OCI-LY7 (cell line): ENCODE data around the gene UBC. TPM values are rescaled to one million over a fixed set of nuclear protein-coding genes. Genes with fewer than 3 reads are reported as not detected.
"Not testable (repeated sequence)": the region's sequence is repeated elsewhere in the genome, so short reads cannot be mapped to it uniquely, and the experiment has no call there.

Source experiments
- BruUV-seq: library from RNA; stranded (reverse); fragments of 400-500 nt; replicated peaks from 2 replicates; lab custom pipeline; 2021; lab: Mats Ljungman, UMichigan
- CTCF ChIA-PET: fragments of 300-600 bp; sonication (Branson Sonifier 250); formaldehyde crosslinking; loops from one replicate; lab custom pipeline; 2022; ENCODE audit warnings: antibody characterized with exemption; ENCODE audit not compliant: unreplicated experiment; lab: Charles Lee
- POLR2A ChIA-PET: fragments of 300-600 bp; sonication (Branson Sonifier 250); formaldehyde crosslinking; loops from one replicate; lab custom pipeline; 2022; ENCODE audit warnings: antibody characterized with exemption; lab: Charles Lee
- DNase-seq: peaks from one replicate; pipeline ENCODE4 v3.0.0-alpha.2; 2015; ENCODE audit warnings: low spot score
- H2AFZ ChIP-seq: fragments of 200-600 bp; sonication (generic), shearing (Covaris generic); 2 replicates; pipeline ENCODE4 v1.6.1; 2014; ENCODE audit warnings: mild to moderate bottlenecking, antibody characterized with exemption, low read length, moderate library complexity
- H3K27ac ChIP-seq: fragments of 200-600 bp; sonication (generic); 2 replicates; pipeline ENCODE4 v1.5.1; 2014; ENCODE audit warnings: mixed run types, low read depth, mild to moderate bottlenecking, moderate library complexity, low read length, inconsistent platforms; ENCODE audit not compliant: poor library complexity, severe bottlenecking
- H3K36me3 ChIP-seq: fragments of 200-600 bp; sonication (generic); 2 replicates; pipeline ENCODE4 v1.6.1; 2014; ENCODE audit warnings: mild to moderate bottlenecking, antibody characterized with exemption, low read length, moderate library complexity, mixed read lengths; ENCODE audit not compliant: insufficient read depth
- H3K4me1 ChIP-seq: fragments of 200-600 bp; sonication (generic); 2 replicates; pipeline ENCODE4 v1.5.1; 2014; ENCODE audit warnings: mild to moderate bottlenecking, low read length; ENCODE audit not compliant: insufficient read depth, poor library complexity, severe bottlenecking
- H3K4me2 ChIP-seq: fragments of 200-600 bp; sonication (generic); 2 replicates; pipeline ENCODE4 v1.6.1; 2014; ENCODE audit warnings: mild to moderate bottlenecking, low read length
- H3K4me3 ChIP-seq: fragments of 200-600 bp; sonication (generic); 2 replicates; pipeline ENCODE4 v1.5.1; 2014; ENCODE audit warnings: mild to moderate bottlenecking, low read depth, low read length; ENCODE audit not compliant: poor library complexity, severe bottlenecking
- H3K79me2 ChIP-seq: fragments of 200-600 bp; sonication (generic); 2 replicates; pipeline ENCODE4 v1.6.1; 2016; ENCODE audit warnings: low read depth, mild to moderate bottlenecking, low read length, moderate library complexity, mixed read lengths; ENCODE audit not compliant: insufficient read depth
- H3K9me2 ChIP-seq: fragments of 200-600 bp; sonication (generic); 2 replicates; pipeline ENCODE4 v1.6.1; 2016; ENCODE audit warnings: mild to moderate bottlenecking, low read length, mixed read lengths; ENCODE audit not compliant: insufficient read depth
- H3K9me3 ChIP-seq: fragments of 200-600 bp; sonication (generic); 2 replicates; pipeline ENCODE4 v1.6.1; 2014; ENCODE audit warnings: mild to moderate bottlenecking, mixed run types, low read length, mixed read lengths
- H4K20me1 ChIP-seq: fragments of 200-600 bp; sonication (generic); 2 replicates; pipeline ENCODE4 v1.6.1; 2014; ENCODE audit warnings: mild to moderate bottlenecking, antibody characterized with exemption, low read length, moderate library complexity, mixed read lengths; ENCODE audit not compliant: insufficient read depth
- CTCF ChIP-seq: fragments of 200-600 bp; sonication (generic); conservative IDR thresholded peaks from 2 replicates; pipeline ENCODE4 v1.5.1; 2014; ENCODE audit warnings: mild to moderate bottlenecking, antibody characterized with exemption, low read length, moderate library complexity, mixed read lengths
- EZH2phosphoT487 ChIP-seq: fragments of 200-600 bp; sonication (generic); IDR thresholded peaks from 2 replicates; pipeline ENCODE4 v1.6.1; 2018; ENCODE audit warnings: low read depth, borderline replicate concordance, mild to moderate bottlenecking, mixed run types, antibody characterized with exemption, low read length, moderate library complexity, mixed read lengths
- intact Hi-C: fragments of 100-400 bp; cut with micrococcal nuclease; formaldehyde crosslinking; loops from one replicate; pipeline ENCODE4 v1.10.0; 2022; ENCODE audit not compliant: unreplicated experiment
- total RNA-seq, 2 experiments: library from RNA; depleted of rRNA in 1 of 2; stranded (reverse); fragments of >200 nt in 1 of 2; shearing (Covaris generic) in 1 of 2; gene quantifications; 2 replicates each; pipeline ENCODE4 v1.2.3, GENCODE V29; 2014 to 2022

The UBC gene
- total RNA-seq, 2 experiments from 2014 or later, result 431 to 616 TPM

DNA sequence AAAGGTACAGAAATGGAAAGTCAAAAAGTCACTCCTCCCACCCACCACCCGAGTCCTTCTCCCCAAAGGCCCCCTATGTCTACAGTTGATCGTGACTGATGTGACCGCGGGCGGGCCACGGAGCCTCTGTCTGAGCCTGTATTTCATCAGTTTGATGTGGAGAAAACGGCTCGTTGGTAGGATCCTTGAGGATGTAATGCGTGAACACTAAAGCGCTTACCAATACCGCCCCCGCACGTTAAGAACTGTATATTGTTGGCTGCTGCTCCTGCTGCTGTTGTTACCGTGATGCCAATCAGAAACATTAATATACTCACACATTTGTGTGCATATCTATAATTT, 24.6 kb upstream of the UBC start:
- POLR2A ChIA-PET, result interaction anchor here (0.9 to 10.3 kb wide), 6 partner anchors 13 to 59 kb away, joined by 3 to 167 read pairs (median 7); partner anchors contain the start of gene UBC
- BruUV-seq, result no TSS peak
- peak overlapping the region; percentile 78; the same call in 1 of the 2 replicates for H2AFZ ChIP-seq
- H3K9me3 ChIP-seq, result no peaks in the 10 kb centered on the region
- peak; percentile 88 for DNase-seq
- peak overlapping the region; percentile 88 for H3K27ac ChIP-seq
- intact Hi-C loops, result loop anchor here (1.0 to 2.0 kb wide), 7 partner anchors 12 to 76 kb away; partner anchors contain the start of gene SCARB1
- H3K4me2 ChIP-seq, result peak overlapping the region; percentile 81
- peak; percentile 86 for TF ChIP-seq CTCF
- TF ChIP-seq EZH2phosphoT487, result no peak
- peak overlapping the region; percentile 72 for H3K4me3 ChIP-seq
- CTCF ChIA-PET, result interaction anchor here (1.0 to 4.3 kb wide), 3 partner anchors 16 to 33 kb away, joined by 3 to 21 read pairs (median 4); no protein-coding TSS in a partner anchor
- H4K20me1 ChIP-seq, result no peaks in the 10 kb centered on the region
- H3K36me3 ChIP-seq, result peaks cover 5% of the 10 kb centered on the region; the same call in 1 of the 2 replicates
- H3K79me2 ChIP-seq, result no peaks in the 10 kb centered on the region
- H3K9me2 ChIP-seq, result no peaks in the 10 kb centered on the region
- peaks cover 29% of the 10 kb centered on the region for H3K4me1 ChIP-seq

GRCh38 chr12:124938587-124938986, 24.1 kb upstream of the UBC start:
- H4K20me1 ChIP-seq, result no peaks in the 10 kb centered on the region
- H3K4me3 ChIP-seq, result peak overlapping the region; percentile 72
- H3K36me3 ChIP-seq, result peaks cover 5% of the 10 kb centered on the region; the same call in 1 of the 2 replicates
- CTCF ChIA-PET, result interaction anchor here (1.0 to 4.3 kb wide), 3 partner anchors 16 to 32 kb away, joined by 3 to 21 read pairs (median 4); no protein-coding TSS in a partner anchor
- BruUV-seq, result no TSS peak
- H3K4me2 ChIP-seq, result peak overlapping the region; percentile 81
- no peaks in the 10 kb centered on the region for H3K9me3 ChIP-seq
- DNase-seq, result peak; percentile 33
- intact Hi-C loops, result loop anchor here (2.0 kb wide), 1 partner anchor 56 kb away; no protein-coding TSS in a partner anchor
- no peak for TF ChIP-seq CTCF
- no peak for TF ChIP-seq EZH2phosphoT487
- H3K9me2 ChIP-seq, result no peaks in the 10 kb centered on the region
- H3K4me1 ChIP-seq, result peaks cover 29% of the 10 kb centered on the region
- POLR2A ChIA-PET, result interaction anchor here (0.6 to 10.3 kb wide), 10 partner anchors 10 to 149 kb away, joined by 3 to 167 read pairs (median 4); partner anchors contain the start of gene UBC
- H3K27ac ChIP-seq, result peak overlapping the region; percentile 88
- peak overlapping the region; percentile 78; the same call in 1 of the 2 replicates for H2AFZ ChIP-seq
- H3K79me2 ChIP-seq, result no peaks in the 10 kb centered on the region

DNA sequence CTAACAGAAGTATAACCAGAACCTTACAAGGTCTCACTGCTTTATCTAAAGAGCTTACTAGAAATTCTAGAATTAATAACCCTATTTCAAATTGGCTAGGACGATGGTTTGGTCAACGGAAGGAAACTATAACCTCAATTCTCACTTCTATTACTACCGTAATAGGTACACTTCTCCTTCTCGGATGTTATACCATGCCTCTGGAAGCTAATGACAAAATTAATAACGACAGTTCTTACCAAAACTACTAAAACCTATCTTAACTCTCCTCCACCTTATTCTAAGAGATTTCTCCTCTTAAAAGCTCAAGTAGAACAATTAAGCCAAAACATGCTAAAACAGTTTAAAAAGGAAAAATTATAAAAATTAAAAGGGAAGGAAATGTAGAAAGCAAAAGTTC, 23.7 kb upstream of the UBC start:
- Histone ChIP-seq H3K36me3 (peaks cover 2% of the 10 kb centered on the region; the same call in 1 of the 2 replicates), H3K4me2 (peak overlapping the region; percentile 81), H2AFZ (peak overlapping the region; percentile 60; the same call in 1 of the 2 replicates), H3K4me3 (peak overlapping the region; percentile 72), H3K9me2 (no peaks in the 10 kb centered on the region), H3K79me2 (no peaks in the 10 kb centered on the region), H3K4me1 (peaks cover 29% of the 10 kb centered on the region), H3K27ac (peak overlapping the region; percentile 88), H3K9me3 (no peaks in the 10 kb centered on the region), H4K20me1 (no peaks in the 10 kb centered on the region)
- intact Hi-C loops, result loop anchor here (2.0 kb wide), 1 partner anchor 57 kb away; no protein-coding TSS in a partner anchor
- DNase-seq, result peak; percentile 28
- BruUV-seq, result no TSS peak
- ChIA-PET CTCF (interaction anchor here (4.3 kb wide), 1 partner anchor 32 kb away, joined by 21 read pairs; no protein-coding TSS in a partner anchor), POLR2A (interaction anchor here (0.5 to 10.3 kb wide), 12 partner anchors 10 to 149 kb away, joined by 3 to 167 read pairs (median 4); partner anchors contain the start of gene UBC)
- TF ChIP-seq EZH2phosphoT487 (no peak), CTCF (no peak)

- H3K9me3 ChIP-seq, H2AFZ ChIP-seq, BruUV-seq, H4K20me1 ChIP-seq, H3K36me3 ChIP-seq, H3K79me2 ChIP-seq, H3K9me2 ChIP-seq, intact Hi-C loops, H3K4me2 ChIP-seq, CTCF ChIA-PET, DNase-seq, H3K27ac ChIP-seq, H3K4me3 ChIP-seq: not testable (repeated sequence)
- peaks cover 12% of the 10 kb centered on the region for H3K4me1 ChIP-seq
- POLR2A ChIA-PET, result interaction anchor here (0.6 to 0.7 kb wide), 2 partner anchors 34 to 79 kb away, joined by 3 to 4 read pairs; no protein-coding TSS in a partner anchor
These were observed 17.1 kb upstream of the UBC start for GRCh38 chr12:124931528-124931927.
